H1 (cell line): ENCODE measurements around the gene SAMD4A. TPM values are rescaled to one million over a fixed set of nuclear protein-coding genes. Genes with fewer than 3 reads are reported as not detected.

Experiments
- CTCF ChIA-PET: fragments of 300-600 bp; sonication (Branson Sonifier 250); formaldehyde crosslinking; loops from one replicate; lab custom pipeline; 2021; ENCODE audit not compliant: partially characterized antibody; lab: Charles Lee
- POLR2A ChIA-PET: fragments of 300-600 bp; sonication (Branson Sonifier 250); formaldehyde crosslinking; loops from one replicate; lab custom pipeline; 2021; ENCODE audit warnings: inconsistent platforms; ENCODE audit not compliant: partially characterized antibody; lab: Charles Lee
- DNase-seq, 2 experiments: peaks; one replicate each; pipeline versions ENCODE4 v3.0.0 to v3.0.0-alpha.2; 2010 to 2022; ENCODE audit warnings: low spot score in 2 of 2, low read depth in 1 of 2, mixed read lengths in 1 of 2
- FAIRE-seq: peaks from 2 replicates; lab custom pipeline; 2011; peaks lifted over from hg19 to GRCh38; lab: Jason Lieb, UNC
- H2AFZ ChIP-seq: 2 replicates; pipeline ENCODE4 v1.8.1; 2012; ENCODE audit warnings: low read length, inconsistent platforms
- H2AK5ac ChIP-seq: 2 replicates; pipeline ENCODE4 v1.6.1; 2013; ENCODE audit warnings: low read depth, low read length
- H2BK120ac ChIP-seq: replicated peaks from 2 replicates; pipeline ENCODE3; 2013; ENCODE audit warnings: low read depth, low read length, inconsistent platforms
- H2BK12ac ChIP-seq: 2 replicates; pipeline ENCODE4 v1.6.1; 2013; ENCODE audit warnings: low read depth, low read length
- H2BK15ac ChIP-seq: 2 replicates; pipeline ENCODE4 v1.6.1; 2013; ENCODE audit warnings: low read length
- H2BK20ac ChIP-seq: 2 replicates; pipeline ENCODE4 v1.6.1; 2013; ENCODE audit warnings: low read length
- H2BK5ac ChIP-seq: 2 replicates; pipeline ENCODE4 v1.6.1; 2013; ENCODE audit warnings: low read depth, low read length
- H3K14ac ChIP-seq: 2 replicates; pipeline ENCODE4 v1.6.1; 2013; ENCODE audit warnings: inconsistent platforms; ENCODE audit not compliant: insufficient read length
- H3K18ac ChIP-seq: 2 replicates; pipeline ENCODE4 v1.6.1; 2013; ENCODE audit warnings: low read length; ENCODE audit errors: extremely low read depth
- H3K23ac ChIP-seq: 2 replicates; pipeline ENCODE4 v1.6.1; 2013; ENCODE audit warnings: inconsistent platforms; ENCODE audit not compliant: insufficient read length
- H3K23me2 ChIP-seq: 2 replicates; pipeline ENCODE4 v1.6.1; 2013; ENCODE audit warnings: low read depth, low read length
- H3K27ac ChIP-seq: 2 replicates; pipeline ENCODE4 v1.6.1; 2011; ENCODE audit warnings: low read depth, low read length, inconsistent platforms
- H3K27me3 ChIP-seq, 4 experiments: replicated peaks in 1 of 4; 1 replicate in 1 of 4; 2 replicates in 3 of 4; pipeline versions ENCODE4 v1.6.1 to v1.8.1; 2011 to 2013; ENCODE audit warnings: low read length in 3 of 4, mild to moderate bottlenecking in 3 of 4, inconsistent platforms in 2 of 4, mixed read lengths in 2 of 4, moderate library complexity in 1 of 4; ENCODE audit not compliant: control insufficient read depth in 3 of 4, insufficient read depth in 3 of 4; ENCODE audit errors: extremely low read depth in 1 of 4
- H3K36me3 ChIP-seq, 4 experiments: 2 replicates each; pipeline versions ENCODE4 v1.6.1 to v1.8.1; 2011 to 2013; ENCODE audit warnings: mild to moderate bottlenecking in 4 of 4, low read length in 3 of 4, moderate library complexity in 2 of 4, control low read depth in 1 of 4, inconsistent platforms in 1 of 4; ENCODE audit not compliant: insufficient read depth in 4 of 4, control insufficient read depth in 2 of 4
- H3K4ac ChIP-seq: replicated peaks from 2 replicates; pipeline ENCODE3; 2013; ENCODE audit warnings: low read length, low read depth, mixed read lengths, inconsistent platforms; ENCODE audit not compliant: insufficient read length
- H3K4me1 ChIP-seq, 4 experiments: replicated peaks in 1 of 4; 1 replicate in 1 of 4; 2 replicates in 3 of 4; pipeline versions ENCODE4 v1.6.1 to v1.8.1; 2011 to 2013; ENCODE audit warnings: low read length in 3 of 4, inconsistent platforms in 2 of 4, mixed read lengths in 1 of 4; ENCODE audit not compliant: insufficient read depth in 4 of 4, control insufficient read depth in 3 of 4
- H3K4me2 ChIP-seq, 2 experiments: 2 replicates each; pipeline versions ENCODE4 v1.6.1 to v1.8.1; 2011 to 2013; ENCODE audit warnings: low read depth in 2 of 2, low read length in 2 of 2, control low read depth in 1 of 2, inconsistent platforms in 1 of 2, mild to moderate bottlenecking in 1 of 2; ENCODE audit not compliant: insufficient read depth in 1 of 2
- H3K4me3 ChIP-seq, 4 experiments: fragments of 200-600, 300-600 bp in 1 of 4; sonication (generic), shearing (Covaris generic), sonication (Bioruptor Twin) in 1 of 4; 2 replicates each; pipeline versions ENCODE4 v1.5.1 to v1.8.1; 2011 to 2016; ENCODE audit warnings: low read length in 4 of 4, low read depth in 3 of 4, control low read depth in 2 of 4, inconsistent platforms in 2 of 4, mild to moderate bottlenecking in 2 of 4, mixed read lengths in 1 of 4, moderate library complexity in 1 of 4; ENCODE audit not compliant: insufficient read depth in 2 of 4; ENCODE audit errors: extremely low read depth in 1 of 4
- H3K56ac ChIP-seq: replicated peaks from 2 replicates; pipeline ENCODE3; 2013; ENCODE audit warnings: low read depth, mild to moderate bottlenecking, mixed read lengths, low read length, inconsistent platforms; ENCODE audit not compliant: insufficient read length
- H3K79me1 ChIP-seq: 2 replicates; pipeline ENCODE4 v1.6.1; 2013; ENCODE audit warnings: low read depth, low read length, control low read depth
- H3K79me2 ChIP-seq, 2 experiments: 2 replicates each; pipeline versions ENCODE4 v1.6.1 to v1.8.1; 2012 to 2013; ENCODE audit warnings: low read length in 2 of 2, mild to moderate bottlenecking in 2 of 2, inconsistent platforms in 1 of 2; ENCODE audit not compliant: insufficient read depth in 2 of 2, control insufficient read depth in 1 of 2
- H3K9ac ChIP-seq, 4 experiments: replicated peaks in 1 of 4; 1 replicate in 1 of 4; 2 replicates in 3 of 4; pipeline versions ENCODE4 v1.6.1 to v1.8.1; 2011 to 2013; ENCODE audit warnings: low read depth in 3 of 4, low read length in 3 of 4, control low read depth in 2 of 4, mild to moderate bottlenecking in 2 of 4, moderate library complexity in 2 of 4, inconsistent platforms in 1 of 4; ENCODE audit errors: extremely low read depth in 1 of 4
- H3K9me3 ChIP-seq, 2 experiments: 2 replicates each; pipeline versions ENCODE4 v1.6.1 to v1.8.1; 2012 to 2013; ENCODE audit warnings: mild to moderate bottlenecking in 2 of 2, moderate library complexity in 2 of 2, control low read depth in 1 of 2, inconsistent platforms in 1 of 2, low read depth in 1 of 2, low read length in 1 of 2, mixed read lengths in 1 of 2; ENCODE audit not compliant: insufficient read depth in 2 of 2
- H4K20me1 ChIP-seq, 2 experiments: replicated peaks in 1 of 2; 2 replicates each; pipeline versions ENCODE3 to v1.8.1; 2011 to 2013; ENCODE audit warnings: inconsistent platforms in 2 of 2, low read length in 2 of 2, mild to moderate bottlenecking in 1 of 2; ENCODE audit not compliant: insufficient read depth in 2 of 2, control insufficient read depth in 1 of 2
- H4K5ac ChIP-seq: 2 replicates; pipeline ENCODE4 v1.6.1; 2013; ENCODE audit warnings: low read length, low read depth, mixed read lengths, inconsistent platforms; ENCODE audit not compliant: insufficient read length
- H4K8ac ChIP-seq: 2 replicates; pipeline ENCODE4 v1.8.0; 2013; ENCODE audit warnings: mild to moderate bottlenecking, moderate library complexity, low read length, inconsistent platforms; ENCODE audit not compliant: insufficient read depth; ENCODE audit errors: extremely low read depth
- H4K91ac ChIP-seq: replicated peaks from 2 replicates; pipeline ENCODE3; 2013; ENCODE audit warnings: low read length, mixed read lengths, inconsistent platforms; ENCODE audit not compliant: insufficient read length
- BCL11A ChIP-seq, 2 experiments: IDR thresholded peaks; one replicate each; pipeline ENCODE4 v1.6.1; 2011; ENCODE audit warnings: low read depth in 2 of 2, low read length in 2 of 2, mild to moderate bottlenecking in 2 of 2
- CEBPB ChIP-seq: IDR thresholded peaks from 2 replicates; pipeline ENCODE4 v1.6.1; 2012; ENCODE audit warnings: low read depth, low read length
- CHD2 ChIP-seq: IDR thresholded peaks from 2 replicates; pipeline ENCODE4 v1.6.1; 2012; ENCODE audit warnings: low read length, improper control_type of control experiment
- EGR1 ChIP-seq: IDR thresholded peaks from 2 replicates; pipeline ENCODE4 v1.6.1; 2011; ENCODE audit warnings: low read depth, low read length, borderline replicate concordance
- EZH2 ChIP-seq: fragments of 200-600 bp; sonication (generic); IDR thresholded peaks from 2 replicates; pipeline ENCODE4 v1.7.1; 2012; ENCODE audit warnings: low read depth, mild to moderate bottlenecking, moderate library complexity, low read length, inconsistent platforms; ENCODE audit not compliant: severe bottlenecking
- GABPA ChIP-seq: IDR thresholded peaks from 2 replicates; pipeline ENCODE4 v1.6.1; 2011; ENCODE audit warnings: mild to moderate bottlenecking, low read length, moderate library complexity, borderline replicate concordance; ENCODE audit not compliant: insufficient read depth
- HDAC6 ChIP-seq: IDR thresholded peaks from one replicate; pipeline ENCODE4 v1.7.1; 2012; ENCODE audit warnings: low read depth, mild to moderate bottlenecking, inconsistent platforms, low read length, moderate library complexity
- KDM5A ChIP-seq: fragments of 200-600 bp; IDR thresholded peaks from 2 replicates; pipeline ENCODE4 v1.7.1; 2012; ENCODE audit warnings: mild to moderate bottlenecking, low read length, inconsistent platforms, mixed read lengths
- MAX ChIP-seq: IDR thresholded peaks from 2 replicates; pipeline ENCODE4 v1.6.1; 2012; ENCODE audit warnings: inconsistent platforms
- PHF8 ChIP-seq: fragments of 200-600 bp; sonication (generic); conservative IDR thresholded peaks from 2 replicates; pipeline ENCODE4 v1.7.1; 2012; ENCODE audit warnings: low read depth, mild to moderate bottlenecking, inconsistent platforms, low read length, moderate library complexity
- RAD21 ChIP-seq, 2 experiments: IDR thresholded peaks in 1 of 2; conservative IDR thresholded peaks in 1 of 2; 2 replicates each; pipeline ENCODE4 v1.6.1; 2011; ENCODE audit warnings: low read depth in 2 of 2, low read length in 2 of 2, improper control_type of control experiment in 1 of 2, inconsistent platforms in 1 of 2, mild to moderate bottlenecking in 1 of 2, moderate library complexity in 1 of 2
- SAP30 ChIP-seq: fragments of 300-600 bp; sonication (generic); IDR thresholded peaks from 2 replicates; pipeline ENCODE4 v1.7.1; 2012; ENCODE audit warnings: low read length, moderate library complexity, mild to moderate bottlenecking, inconsistent platforms; ENCODE audit not compliant: insufficient read depth, insufficient replicate concordance
- SRF ChIP-seq: IDR thresholded peaks from 2 replicates; pipeline ENCODE4 v1.6.1; 2011; ENCODE audit warnings: mild to moderate bottlenecking, low read depth, low read length, moderate library complexity
- TBP ChIP-seq: IDR thresholded peaks from 2 replicates; pipeline ENCODE4 v1.6.1; 2011; ENCODE audit warnings: low read depth, low read length, improper control_type of control experiment
- WGBS, 2 experiments: shearing (Covaris generic) in 1 of 2; methylation state at CpG; one replicate each; pipeline versions ENCODE4 v1.1.6 to v1.1.7; 2013 to 2015; ENCODE audit warnings: low lambda C conversion rate in 2 of 2, mixed read lengths in 2 of 2, inconsistent platforms in 1 of 2, low coverage in 1 of 2, missing lambda C conversion rate in 1 of 2; ENCODE audit not compliant: insufficient replicate concordance in 2 of 2, insufficient coverage in 1 of 2, insufficient read length in 1 of 2; ENCODE audit errors: extremely low coverage in 1 of 2, missing lambda C conversion rate in 1 of 2; 5-methylcytosine and 5-hydroxymethylcytosine counted together
- polyA plus RNA-seq, 7 experiments: library from polyadenylated mRNA; depleted of rRNA in 3 of 7; stranded (reverse) in 5 of 7; unstranded in 2 of 7; fragments of >200 nt in 5 of 7; fragments of 200-250 nt in 2 of 7; gene quantifications; 1 replicate in 5 of 7; 2 replicates in 1 of 7; 4 replicates in 1 of 7; pipeline versions ENCODE4 v1.2.1 to v1.2.3, GENCODE V29; 2011 to 2013; ENCODE audit warnings: missing spikeins in 2 of 7, mixed read lengths in 2 of 7
- total RNA-seq: library from RNA; stranded (reverse); fragmentation: NEBNext Ultra II Directional; extraction: Animal tissue kit (Norgen Biotek cat#: 25700); gene quantifications from 2 replicates; pipeline ENCODE4 v1.2.1, GENCODE V29; 2021

Gene SAMD4A
- total and polyA plus RNA-seq, 2 of the 8 experiments (the other 6 are each of a cell fraction or from before 2014, with no cell fraction given), result 2.4 to 12.3 TPM

GRCh38 chr14:54609576-54609975 lies 42.6 kb downstream of the SAMD4A start:
- H2BK20ac ChIP-seq, result no peak overlapping the region
- H3K4me1 ChIP-seq, result peaks cover 0 to 5% (median 3%) of the 10 kb centered on the region in 4 experiments; a peak in 6 of 7 replicates
- H4K8ac ChIP-seq, result no peak overlapping the region
- no peak for DNase-seq
- H3K27me3 ChIP-seq, result no peaks in the 10 kb centered on the region
- CTCF ChIA-PET, result interaction anchor here (1.3 kb wide), 1 partner anchor 18 kb away, joined by 5 read pairs; no protein-coding TSS in a partner anchor
- no peak overlapping the region for H3K18ac ChIP-seq
- H3K9me3 ChIP-seq, result no peaks in the 10 kb centered on the region
- H3K23ac ChIP-seq, result no peak overlapping the region
- no peak for FAIRE-seq
- no peak overlapping the region for H2BK5ac ChIP-seq
- no peak overlapping the region for H3K4ac ChIP-seq
- POLR2A ChIA-PET, result no interaction called here
- no peak overlapping the region for H3K9ac ChIP-seq
- no peak overlapping the region for H4K5ac ChIP-seq
- peaks cover 0 to 6% of the 10 kb centered on the region in 2 experiments; a peak in 2 of 4 replicates for H3K79me2 ChIP-seq
- WGBS, 2 experiments, result 88% methylated on average over 5 of the region's 5 CpGs; no CpG with 5 or more reads in 1 of the 2 experiments
- no peak overlapping the region for H2BK120ac ChIP-seq
- no peak overlapping the region for H3K4me3 ChIP-seq
- no peaks in the 10 kb centered on the region for H3K36me3 ChIP-seq
- no peak overlapping the region for H2AK5ac ChIP-seq
- no peak overlapping the region for H3K14ac ChIP-seq
- H3K56ac ChIP-seq, result no peak overlapping the region
- H2BK15ac ChIP-seq, result no peak overlapping the region
- H4K91ac ChIP-seq, result no peak overlapping the region
- H3K79me1 ChIP-seq, result 0 out of 2 replicates have a peak, but pooled peaks cover 3% of the 10 kb centered on the region
- H3K4me2 ChIP-seq, result no peak overlapping the region
- H2AFZ ChIP-seq, result no peak overlapping the region
- H4K20me1 ChIP-seq, result no peaks in the 10 kb centered on the region
- no peak overlapping the region for H2BK12ac ChIP-seq
- no peaks in the 10 kb centered on the region for H3K23me2 ChIP-seq
- no peak overlapping the region for H3K27ac ChIP-seq
- TF ChIP-seq TBP (no peak), MAX (no peak), CEBPB (no peak), GABPA (no peak), EGR1 (no peak), PHF8 (no peak), HDAC6 (no peak), CHD2 (no peak), KDM5A (no peak), EZH2 (no peak), BCL11A (IDR thresholded peaks at IDR 0.05; ENCODE audit: low read depth in 2 of 2, low read length in 2 of 2) (no peak), SAP30 (no peak), SRF (no peak), RAD21 (IDR thresholded peaks at IDR 0.05 in 1 of 2, conservative IDR thresholded peaks at IDR 0.05 in 1 of 2; ENCODE audit: low read depth in 2 of 2, low read length in 2 of 2) (no peak)
